Thyroid gland (tissue), 4 donors: ENCODE results near the gene IFFO2. TPM values are rescaled to one million over a fixed set of nuclear protein-coding genes. Genes with fewer than 3 reads are reported as not detected.

ENCODE experiments used
- DNase-seq, 2 donors: peaks; one replicate each; pipeline ENCODE4 v3.0.0-alpha.2; 2019
- H3K27ac ChIP-seq, 3 donors: fragments of 200-600 bp; sonication (generic); 1 replicate in 2 of 3; 2 replicates in 1 of 3; pipeline ENCODE4 v1.5.1; 2016 to 2019; ENCODE audit warnings: mild to moderate bottlenecking in 1 of 3, moderate library complexity in 1 of 3
- H3K27me3 ChIP-seq: fragments of 200-600 bp; sonication (generic); one replicate; pipeline ENCODE4 v1.5.1; 2019
- H3K36me3 ChIP-seq, 2 donors: fragments of 200-600 bp; sonication (generic); one replicate each; pipeline ENCODE4 v1.5.1; 2016 to 2019
- H3K4me1 ChIP-seq, 2 donors: fragments of 200-600 bp; sonication (generic); one replicate each; pipeline ENCODE4 v1.5.1; 2017 to 2019
- H3K4me3 ChIP-seq, 3 donors: fragments of 200-600 bp; sonication (generic); replicated peaks in 1 of 3; 1 replicate in 2 of 3; 2 replicates in 1 of 3; pipeline ENCODE4 v1.5.1; 2016; ENCODE audit warnings: mild to moderate bottlenecking in 1 of 3
- H3K9me3 ChIP-seq: fragments of 200-600 bp; sonication (generic); one replicate; pipeline ENCODE4 v1.5.1; 2017
- CTCF ChIP-seq, 6 experiments: fragments of 200-600 bp in 3 of 6; fragments of 450-650 bp in 3 of 6; sonication (generic) in 3 of 6; IDR thresholded peaks; one replicate each; pipeline ENCODE4 v1.5.1; 2016 to 2019; ENCODE audit warnings: antibody characterized with exemption in 6 of 6, mild to moderate bottlenecking in 2 of 6, inconsistent platforms in 1 of 6, moderate library complexity in 1 of 6
- POLR2A ChIP-seq, 2 donors: fragments of 450-650 bp; IDR thresholded peaks; one replicate each; pipeline ENCODE4 v1.6.1; 2017; ENCODE audit warnings: antibody characterized with exemption in 2 of 2, mild to moderate bottlenecking in 2 of 2, moderate library complexity in 1 of 2
- WGBS, 2 donors: methylation state at CpG; one replicate each; pipeline ENCODE4 v1.1.5; 2017; 5-methylcytosine and 5-hydroxymethylcytosine counted together
- intact Hi-C: fragments of 100-400 bp; cut with DNase I; formaldehyde crosslinking; loops from one replicate; pipeline ENCODE4 v1.15.1; 2023
- total RNA-seq, 4 donors: library from RNA; depleted of rRNA; stranded (reverse); fragments of >200 nt; gene quantifications; one replicate each; pipeline ENCODE4 v1.2.3, GENCODE V29; 2016

IFFO2 gene
- total RNA-seq, 4 donors from 2014 or later = 7.2 to 11.3 (median 10.1) TPM

GRCh38 chr1:18875796-18876128 is 80.7 kb downstream of the IFFO2 start:
- intact Hi-C loops = no loop called here
- no peak for DNase-seq

GRCh38 chr1:18875107-18875795 is 81.2 kb downstream of the IFFO2 start:
- peak; percentile 82 to 83 for DNase-seq
- Histone ChIP-seq H3K27ac (no peak overlapping the region), H3K27me3 (no peaks in the 10 kb centered on the region), H3K4me1 (peaks cover 0 to 3% of the 10 kb centered on the region in 2 donors), H3K36me3 (no peaks in the 10 kb centered on the region), H3K4me3 (no peak overlapping the region), H3K9me3 (no peaks in the 10 kb centered on the region)
- intact Hi-C loops = no loop called here
- peak; percentile 50 to 86 (median 68) for TF ChIP-seq CTCF (IDR thresholded peaks at IDR 0.05)
- no peak for TF ChIP-seq POLR2A (IDR thresholded peaks at IDR 0.05)
- 59 to 80% methylated on average over 2 to 14 of the region's 20 CpGs for WGBS, 2 donors

More at GRCh38 chr1:18875796-18876128, 80.7 kb downstream of the IFFO2 start:
- Histone ChIP-seq H3K4me1 (peaks cover 0 to 3% of the 10 kb centered on the region in 2 donors), H3K36me3 (no peaks in the 10 kb centered on the region), H3K9me3 (no peaks in the 10 kb centered on the region), H3K27me3 (no peaks in the 10 kb centered on the region), H3K4me3 (no peak overlapping the region), H3K27ac (no peak overlapping the region)
- WGBS, 2 donors = 93 to 100% methylated on average over 1 to 3 of the region's 3 CpGs
- TF ChIP-seq CTCF (IDR thresholded peaks at IDR 0.05) (no peak), POLR2A (IDR thresholded peaks at IDR 0.05) (no peak)

GRCh38 chr1:18874600-18874999 is 81.9 kb downstream of the IFFO2 start:
- H3K36me3 ChIP-seq = no peaks in the 10 kb centered on the region
- DNase-seq = no peak

GRCh38 chr1:18874036-18874435 is 82.4 kb downstream of the IFFO2 start:
- Histone ChIP-seq H3K4me3 (no peak overlapping the region), H3K4me1 (no peaks in the 10 kb centered on the region), H3K9me3 (no peaks in the 10 kb centered on the region), H3K27ac (no peak overlapping the region), H3K36me3 (no peaks in the 10 kb centered on the region), H3K27me3 (no peaks in the 10 kb centered on the region)
- intact Hi-C loops = no loop called here
- 80 to 89% methylated on average over 6 of the region's 6 CpGs for WGBS, 2 donors
- no peak for TF ChIP-seq POLR2A (IDR thresholded peaks at IDR 0.05)
- DNase-seq = no peak

More at GRCh38 chr1:18874600-18874999, 81.9 kb downstream of the IFFO2 start:
- Histone ChIP-seq H3K27me3 (no peaks in the 10 kb centered on the region), H3K4me3 (no peak overlapping the region), H3K27ac (no peak overlapping the region), H3K4me1 (no peaks in the 10 kb centered on the region), H3K9me3 (no peaks in the 10 kb centered on the region)
- intact Hi-C loops = no loop called here
- TF ChIP-seq CTCF (IDR thresholded peaks at IDR 0.05) = no peak
- no peak for TF ChIP-seq POLR2A (IDR thresholded peaks at IDR 0.05)
- WGBS, 2 donors = 70 to 77% methylated on average over 8 of the region's 8 CpGs

- Histone ChIP-seq H3K27ac (no peak overlapping the region), H3K4me3 (no peak overlapping the region), H3K27me3 (no peaks in the 10 kb centered on the region), H3K4me1 (no peaks in the 10 kb centered on the region), H3K9me3 (no peaks in the 10 kb centered on the region), H3K36me3 (no peaks in the 10 kb centered on the region)
- no peak for TF ChIP-seq CTCF (IDR thresholded peaks at IDR 0.05)
- TF ChIP-seq POLR2A (IDR thresholded peaks at IDR 0.05) = no peak
- intact Hi-C loops = no loop called here
- WGBS, 2 donors = 86 to 89% methylated on average over 8 of the region's 8 CpGs
- DNase-seq = no peak
Observed at GRCh38 chr1:18872071-18872611, 84.3 kb downstream of the IFFO2 start.
